ENCODE data around the gene FSD1.
"Not testable (repeated sequence)": the region's sequence is repeated elsewhere in the genome, so short reads cannot be mapped to it uniquely, and the experiment has no call there.

Gene FSD1

DNA sequence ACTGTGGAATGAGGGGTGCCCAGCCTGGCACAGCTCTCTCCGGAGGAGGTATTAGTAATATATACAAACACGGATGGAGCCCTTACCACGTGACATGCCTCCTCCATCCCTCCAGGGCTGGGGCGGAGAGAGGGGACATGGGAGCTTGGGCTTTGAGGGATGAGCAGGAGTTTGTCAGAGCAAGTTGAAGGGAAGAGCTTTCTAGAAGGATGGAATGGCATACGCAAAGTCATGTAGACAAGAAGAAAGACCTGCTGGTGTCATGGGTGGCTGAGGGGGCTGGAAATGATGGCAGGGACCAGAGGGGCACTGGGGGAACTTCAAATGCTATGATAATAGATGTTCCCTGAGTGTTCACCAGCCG, 41.6 kb downstream of the FSD1 start:
- no peak for DNase-seq

DNA sequence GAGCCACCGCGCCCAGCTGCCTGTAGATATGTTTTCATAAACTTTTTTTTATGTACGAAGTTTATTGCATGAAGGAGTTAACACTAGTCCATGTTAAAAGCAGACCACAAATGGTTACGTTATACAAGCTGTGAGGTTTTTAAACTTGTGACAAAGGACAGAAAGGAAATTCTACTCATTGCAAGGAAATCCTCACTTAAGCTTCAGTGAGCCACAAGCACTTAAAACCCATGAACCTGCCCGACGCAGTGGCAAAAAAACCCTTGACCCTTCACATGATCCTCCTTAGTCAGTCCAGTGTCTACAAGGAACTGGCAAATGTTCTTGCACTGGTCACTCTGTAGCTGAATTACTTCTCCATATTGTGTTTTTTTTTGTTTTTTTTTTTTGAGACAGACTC, 43.1 kb downstream of the FSD1 start:
- no peak for DNase-seq

DNA sequence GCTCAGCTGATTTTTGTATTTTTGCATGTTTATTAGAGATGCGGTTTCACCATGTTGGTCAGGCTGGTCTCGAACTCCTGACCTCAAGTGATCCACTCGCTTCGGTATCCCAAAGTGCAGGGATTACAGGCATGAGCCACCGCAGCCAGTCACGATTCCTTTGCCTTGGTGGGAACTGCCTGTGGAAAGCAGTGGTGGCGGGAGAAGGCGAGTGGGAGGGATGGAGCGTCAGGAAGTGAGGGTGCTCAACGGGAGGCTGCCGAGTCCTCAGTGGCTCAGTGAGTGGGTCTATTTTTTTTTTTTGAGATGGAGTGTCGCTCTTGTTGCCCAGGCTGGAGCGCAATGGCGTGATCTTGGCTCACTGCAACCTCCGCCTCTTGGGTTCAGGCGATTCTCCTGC, 44.8 kb downstream of the FSD1 start:
- DNase-seq: not testable (repeated sequence)

DNA sequence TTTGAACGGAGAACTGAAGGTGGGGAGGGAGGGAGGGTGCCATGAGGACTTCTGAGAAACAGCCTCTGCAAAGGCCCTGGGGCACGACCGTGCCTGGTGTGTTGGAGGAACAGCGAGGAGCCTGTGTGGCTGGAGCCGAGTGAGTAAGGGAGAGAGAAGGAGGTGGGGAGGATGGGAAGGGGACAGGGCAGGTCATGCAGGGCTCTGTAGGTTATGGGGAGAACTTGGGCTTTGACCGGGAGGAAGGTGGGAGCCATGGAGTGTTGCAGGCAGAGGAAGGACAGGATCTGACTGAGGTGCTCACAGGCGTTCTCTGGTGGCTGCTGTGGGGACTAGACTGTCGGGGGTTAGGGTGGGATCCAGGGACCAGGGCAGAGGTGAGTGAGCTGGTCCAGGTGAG, 45.7 kb downstream of the FSD1 start:
- DNase-seq: no peak

DNA sequence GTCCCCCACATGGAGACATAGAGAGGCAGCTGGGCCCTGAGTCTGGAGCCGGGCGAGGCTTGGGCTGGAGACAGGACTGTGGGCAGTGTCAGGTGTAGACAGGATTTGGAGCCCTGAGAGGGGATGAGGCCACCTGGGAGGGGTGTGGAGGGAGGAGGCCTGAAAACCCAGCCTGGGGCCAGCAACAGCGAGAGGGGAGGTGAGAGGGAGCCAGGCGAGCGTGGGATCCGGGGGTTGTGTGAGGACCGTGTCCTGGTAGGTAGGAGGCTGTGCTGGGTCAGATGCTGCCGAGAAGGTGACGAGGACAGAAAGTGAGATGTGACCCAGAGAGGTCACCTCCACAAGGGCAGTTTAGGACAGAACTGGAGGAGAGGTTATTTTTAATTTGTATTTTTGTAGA, 46.3 kb downstream of the FSD1 start:
- DNase-seq: no peak

DNA sequence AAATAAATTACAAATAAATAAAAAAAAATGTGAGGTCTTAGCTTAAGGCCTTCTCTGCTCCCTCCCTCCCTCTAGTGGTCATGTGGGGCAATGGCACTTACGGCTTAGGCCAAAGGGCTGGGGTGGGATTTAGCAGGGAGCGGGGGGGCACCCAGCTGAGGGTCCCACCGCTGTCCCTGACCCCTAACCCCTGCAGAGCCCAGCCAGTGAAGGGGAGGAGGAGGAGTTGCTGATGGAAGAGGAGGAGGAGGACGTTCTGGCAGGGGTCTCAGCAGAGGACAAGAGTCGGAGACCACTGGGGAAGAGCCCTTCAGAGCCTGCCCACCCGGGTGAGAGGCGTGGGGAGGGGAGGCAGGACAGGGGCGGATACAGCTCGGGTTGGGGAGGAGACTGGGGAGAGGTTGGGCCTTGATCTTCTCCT, 48.3 kb downstream of the FSD1 start:
- DNase-seq: no peak

DNA sequence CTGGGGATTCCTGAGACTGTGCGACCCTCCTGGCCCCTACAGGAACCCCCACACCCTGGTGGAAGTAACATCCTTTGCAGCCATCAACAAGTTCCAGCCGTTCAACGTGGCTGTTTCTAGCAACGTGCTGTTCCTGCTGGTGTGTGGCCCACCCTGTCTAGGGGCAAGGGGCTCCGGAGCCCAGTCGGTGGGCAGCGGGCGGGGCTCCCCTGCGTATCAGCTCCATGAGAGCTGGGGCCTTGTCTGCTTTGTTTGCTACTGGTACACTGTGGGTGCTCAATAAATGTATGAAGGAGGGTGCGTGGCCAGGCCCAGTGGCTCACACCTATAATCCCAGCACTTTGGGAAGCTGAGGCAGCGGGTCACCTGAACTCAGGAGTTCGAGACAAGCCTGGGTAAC, 49.9 kb downstream of the FSD1 start:
- no peak for DNase-seq

DNA sequence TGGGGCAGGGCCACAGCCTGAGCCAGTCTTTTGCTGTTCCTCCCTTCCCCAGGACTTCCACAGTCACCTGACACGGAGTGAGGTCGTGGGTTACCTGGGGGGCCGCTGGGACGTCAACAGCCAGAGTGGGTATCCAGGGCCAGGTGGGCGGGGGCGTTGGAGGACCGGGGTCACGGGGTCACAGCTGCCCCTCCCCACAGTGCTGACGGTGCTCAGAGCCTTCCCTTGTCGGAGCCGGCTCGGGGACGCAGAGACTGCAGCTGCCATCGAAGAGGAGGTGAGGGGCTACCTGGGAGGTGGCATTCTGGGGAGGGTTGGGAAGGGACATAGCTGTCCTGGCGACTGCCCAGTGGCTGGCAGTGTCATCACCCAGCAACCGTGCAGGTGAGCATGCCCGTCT, 50.5 kb downstream of the FSD1 start:
- DNase-seq: no peak

DNA sequence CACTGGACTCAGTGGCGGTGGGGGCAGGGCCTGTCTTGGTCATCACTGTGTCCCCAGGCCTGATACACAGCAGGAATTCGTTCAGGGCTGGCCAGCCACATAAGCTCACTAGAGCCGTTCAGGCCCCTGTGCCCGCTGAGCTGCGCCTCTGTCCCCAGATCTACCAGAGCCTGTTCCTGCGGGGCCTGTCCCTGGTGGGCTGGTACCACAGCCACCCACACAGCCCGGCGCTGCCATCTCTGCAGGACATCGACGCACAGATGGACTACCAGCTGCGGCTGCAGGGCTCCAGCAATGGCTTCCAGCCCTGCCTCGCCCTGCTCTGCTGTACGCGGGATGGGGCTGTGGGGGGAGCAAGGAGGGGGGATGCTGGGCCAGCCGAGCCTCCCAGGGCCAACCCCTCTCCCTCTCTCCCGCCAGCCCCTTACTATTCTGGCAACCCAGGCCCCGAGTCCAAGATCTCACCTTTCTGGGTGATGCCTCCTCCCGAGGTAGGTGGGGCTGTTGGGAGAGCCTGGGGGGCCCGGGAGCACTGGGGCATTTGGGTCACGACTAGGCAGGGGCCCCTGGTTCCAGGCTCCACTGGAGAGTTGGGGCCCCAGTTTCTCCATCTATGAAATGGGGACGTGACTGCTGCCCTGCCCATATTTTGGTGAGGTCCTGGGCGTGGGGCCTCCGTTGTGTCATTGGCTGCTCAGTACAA, 52.8 kb downstream of the FSD1 start:
- DNase-seq: no peak

DNA sequence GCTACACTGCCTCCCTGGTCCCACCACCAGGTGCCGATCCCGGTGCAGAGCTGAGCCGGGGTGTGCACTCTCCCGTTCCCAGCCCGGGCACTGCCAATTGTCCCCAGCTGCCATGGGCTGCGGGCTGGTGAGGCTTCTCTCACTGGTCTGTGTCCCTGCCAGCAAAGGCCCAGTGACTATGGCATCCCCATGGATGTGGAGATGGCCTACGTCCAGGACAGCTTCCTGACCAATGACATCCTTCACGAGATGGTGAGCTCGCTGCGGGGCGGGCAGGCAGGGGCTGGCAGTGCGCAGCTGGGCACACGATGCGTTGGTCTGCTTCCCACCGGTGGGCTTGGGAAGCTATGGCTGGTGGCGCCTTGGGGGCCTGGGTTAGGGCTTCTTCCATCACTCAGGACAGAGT, 53.5 kb downstream of the FSD1 start:
- DNase-seq: no peak

DNA sequence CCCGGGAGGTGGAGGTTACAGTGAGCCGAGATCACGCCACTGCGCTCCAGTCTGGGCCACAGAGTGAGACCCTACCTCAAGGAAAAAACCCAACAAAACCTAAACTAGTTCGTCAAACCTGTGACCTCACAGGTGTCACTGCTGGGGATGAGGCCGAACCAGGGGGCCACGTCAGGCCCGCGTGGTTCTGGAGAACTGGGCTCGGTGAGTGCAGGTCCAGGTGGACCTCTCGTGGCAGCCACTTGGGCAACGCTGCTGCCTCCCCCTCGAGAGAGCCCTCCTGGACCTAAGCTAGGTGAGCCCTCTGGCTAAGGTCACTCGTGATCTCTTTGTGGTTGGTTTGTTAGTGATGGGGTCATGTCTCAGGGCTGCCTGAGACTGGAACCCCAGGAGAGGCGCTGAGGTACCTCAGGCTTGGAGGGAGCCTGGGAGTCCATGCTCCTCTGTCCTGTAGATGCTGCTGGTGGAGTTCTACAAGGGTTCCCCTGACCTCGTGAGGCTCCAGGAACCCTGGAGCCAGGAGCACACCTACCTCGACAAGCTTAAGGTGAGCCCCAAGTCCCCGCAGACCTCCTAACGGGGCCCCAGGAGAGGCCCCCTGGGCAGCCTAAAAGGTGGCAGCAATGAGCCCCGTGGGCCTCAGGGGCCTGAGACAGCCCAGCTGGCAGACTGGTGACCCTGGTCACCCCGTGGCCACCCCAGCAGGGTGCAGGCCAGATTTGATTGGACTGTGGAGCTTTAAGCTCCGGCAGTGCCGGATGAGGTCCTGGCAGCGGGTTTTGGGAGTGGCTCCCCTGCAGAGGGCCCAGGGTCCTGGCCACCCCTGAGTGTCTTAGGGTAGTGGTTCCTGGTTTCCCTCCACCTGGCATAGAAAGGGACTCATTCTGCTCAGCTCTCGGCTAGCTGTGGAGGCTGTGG, 54.6 kb downstream of the FSD1 start:
- DNase-seq: no peak

DNA sequence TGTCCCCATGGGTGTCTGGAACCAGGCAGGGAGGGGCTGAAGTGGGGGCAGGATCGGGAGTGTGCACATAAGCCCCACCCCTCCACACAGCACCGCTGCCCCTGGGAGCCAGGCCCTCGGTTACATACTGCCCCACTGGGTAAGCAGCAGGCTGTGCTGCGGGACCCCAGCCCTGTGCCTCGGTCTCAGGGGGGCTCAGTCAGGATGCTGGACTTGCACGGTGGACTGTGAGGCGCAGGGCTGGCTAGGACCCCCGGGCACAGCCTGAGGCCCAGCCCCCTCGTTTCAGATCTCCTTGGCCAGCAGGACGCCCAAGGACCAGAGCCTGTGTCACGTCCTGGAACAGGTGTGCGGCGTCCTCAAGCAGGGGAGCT, 55.2 kb downstream of the FSD1 start:
- no peak for DNase-seq

DNA sequence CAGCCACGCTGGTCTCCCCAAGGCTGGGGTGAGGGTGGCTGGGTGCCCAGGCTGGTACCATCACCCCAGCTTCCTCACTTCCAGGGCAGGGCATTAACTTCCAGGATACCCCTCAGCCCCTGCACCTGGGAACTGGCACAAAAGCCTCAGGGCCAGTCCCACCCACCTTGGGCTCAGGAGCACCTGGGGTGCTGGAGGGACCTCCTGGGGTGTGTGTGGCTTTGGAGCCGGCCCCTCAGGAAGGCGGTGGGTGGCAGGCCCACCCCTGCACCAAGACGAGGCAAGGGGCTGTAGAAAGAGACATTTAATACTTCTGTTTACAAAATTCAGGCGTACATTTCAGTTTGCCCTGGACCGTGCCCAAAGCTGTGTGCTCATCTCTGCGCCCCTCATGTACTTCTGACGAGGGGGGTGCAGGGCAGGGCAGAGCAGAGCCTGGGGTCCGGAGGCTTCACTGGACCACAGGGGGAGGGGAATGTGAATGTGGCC, 55.7 kb downstream of the FSD1 start:
- DNase-seq: no peak

DNA sequence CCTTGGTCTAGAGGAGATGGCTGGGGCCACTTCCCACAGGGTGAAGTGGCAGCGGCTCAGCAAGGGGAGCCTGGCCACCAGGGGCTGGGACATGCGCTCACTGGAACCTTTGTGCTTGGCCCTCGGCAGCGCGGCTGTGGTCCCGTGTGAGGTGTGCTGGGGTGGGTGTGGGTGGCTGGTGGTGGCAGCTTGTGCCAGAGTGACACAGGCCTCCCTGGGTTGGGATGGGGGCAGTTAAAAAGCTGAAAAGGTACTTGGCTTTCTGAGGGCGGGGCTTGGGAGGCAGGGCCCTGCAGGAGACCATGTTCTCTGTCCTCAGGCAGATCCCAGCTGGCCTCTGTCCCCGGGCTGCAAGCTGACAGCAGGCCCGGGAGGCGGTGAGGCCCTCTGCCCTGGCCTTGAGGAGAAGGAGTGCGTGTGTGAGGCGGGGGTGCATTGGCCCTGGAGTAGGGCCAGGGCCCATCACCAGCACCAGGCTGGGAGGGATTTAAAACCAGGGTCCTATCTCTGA, 56.3 kb downstream of the FSD1 start:
- DNase-seq: no peak

DNA sequence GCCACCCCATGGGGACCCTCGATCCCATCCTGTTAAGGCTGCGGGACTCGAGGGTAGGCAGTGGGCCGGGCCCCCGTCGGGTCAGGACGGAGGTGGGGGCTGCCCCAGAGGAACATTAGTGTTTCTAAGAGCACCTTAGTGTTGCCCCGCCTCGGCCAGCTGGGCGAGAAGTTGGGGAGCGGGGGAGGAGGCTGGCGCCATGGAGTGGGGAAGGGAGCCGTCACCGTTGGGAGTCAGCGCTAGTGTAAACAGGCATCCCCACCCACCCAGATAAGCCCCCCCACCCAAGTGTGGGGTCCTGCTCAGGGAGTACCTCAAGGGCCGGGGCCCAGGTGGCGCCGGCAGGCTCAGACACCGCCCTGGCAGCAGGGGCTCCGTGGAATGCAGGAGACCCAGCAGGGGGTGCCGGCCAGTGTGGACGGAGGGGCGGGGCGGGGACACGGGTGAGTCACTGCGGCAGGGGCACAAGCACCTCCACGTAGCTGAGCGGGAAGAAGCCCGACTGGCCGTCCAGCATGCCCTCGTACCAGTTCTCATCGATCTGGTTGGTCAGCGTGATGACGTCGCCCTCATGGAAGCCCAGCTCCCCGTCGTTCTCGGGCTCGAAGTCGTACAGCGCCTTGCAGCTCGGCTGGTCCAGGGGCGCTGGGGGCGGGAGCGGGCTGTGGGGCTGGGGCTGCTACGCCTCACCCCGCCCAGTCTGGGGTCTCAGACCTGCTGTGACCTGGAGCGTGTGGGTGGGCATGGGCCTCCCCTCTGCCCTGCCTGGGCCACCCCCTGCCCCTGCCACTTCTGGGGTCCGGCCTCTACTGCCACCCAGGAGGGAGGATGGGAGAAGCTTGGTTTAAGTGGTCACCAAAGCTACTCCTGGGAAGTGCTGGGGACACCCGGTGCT, 57.0 kb downstream of the FSD1 start:
- no peak for DNase-seq

DNA sequence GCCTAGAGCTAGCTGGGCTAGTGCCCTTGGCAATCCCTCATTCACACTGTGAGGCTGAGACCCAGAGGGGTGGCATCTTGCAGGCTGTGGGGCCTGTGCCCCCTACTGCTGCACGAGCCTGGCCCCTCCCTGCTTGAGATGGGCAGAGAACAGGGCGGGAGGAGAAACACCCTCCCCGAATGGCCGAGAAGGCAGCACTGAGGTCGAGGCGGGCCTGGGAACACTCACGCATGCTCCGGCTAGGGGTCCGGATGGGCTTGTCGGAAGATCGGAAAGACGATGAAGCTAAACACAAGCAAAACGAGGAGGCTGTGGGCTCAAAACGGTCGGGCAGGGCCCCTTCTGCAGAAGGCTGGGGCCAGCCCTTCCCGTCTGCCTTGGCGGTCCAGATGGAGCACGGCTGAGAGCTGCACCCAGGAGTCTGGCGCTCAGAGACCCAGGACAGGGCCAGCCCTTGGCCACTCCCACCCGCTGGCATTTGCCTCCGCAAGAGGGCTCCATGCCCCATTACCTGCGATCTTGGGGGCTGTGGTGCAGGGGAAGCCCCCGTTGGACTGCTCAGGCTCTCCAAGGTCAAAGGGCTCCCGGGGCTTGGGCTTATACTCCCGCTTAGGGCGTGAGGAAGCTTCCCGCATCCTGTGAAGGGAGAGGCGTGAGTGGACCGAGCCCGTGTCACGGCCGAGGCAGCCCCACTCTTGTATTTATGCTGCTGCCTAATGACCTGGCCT, 57.9 kb downstream of the FSD1 start:
- DNase-seq: no peak

DNA sequence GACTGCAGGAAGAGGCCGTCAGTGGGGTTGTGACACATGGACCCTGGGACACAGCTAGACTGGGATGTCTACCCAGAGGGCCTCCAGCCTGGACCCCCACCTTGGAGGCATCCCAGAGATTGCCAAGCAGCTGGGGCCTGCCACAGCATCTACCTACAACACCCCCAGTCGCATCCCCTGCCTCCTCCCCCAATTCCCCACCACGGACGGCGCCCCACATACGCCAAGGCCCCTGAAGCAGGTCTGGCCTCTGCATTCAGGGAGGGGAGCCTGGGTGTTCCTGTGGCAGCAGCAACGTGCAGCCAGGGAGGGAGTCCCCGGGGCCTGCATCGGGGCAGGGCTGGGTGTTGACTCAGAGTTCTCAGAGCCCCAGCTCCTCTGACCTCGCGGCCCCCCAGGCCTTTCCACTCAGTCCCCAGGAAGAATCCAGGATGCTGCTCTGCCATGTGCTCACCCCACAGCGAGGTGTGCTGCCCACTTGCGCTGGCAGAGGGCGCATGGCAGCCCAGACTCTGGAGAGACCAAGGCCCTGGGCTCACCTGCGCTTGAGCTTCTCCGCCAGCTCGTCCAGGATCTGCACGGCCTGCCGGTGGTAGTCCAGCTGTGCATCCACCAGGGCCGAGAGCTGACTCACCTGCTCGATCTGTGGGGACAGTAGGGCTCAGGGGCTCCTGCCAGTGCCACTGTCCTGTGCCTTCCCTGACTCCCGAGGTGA, 58.6 kb downstream of the FSD1 start:
- DNase-seq: peak in 1 of 2 experiments; percentile 17

DNA sequence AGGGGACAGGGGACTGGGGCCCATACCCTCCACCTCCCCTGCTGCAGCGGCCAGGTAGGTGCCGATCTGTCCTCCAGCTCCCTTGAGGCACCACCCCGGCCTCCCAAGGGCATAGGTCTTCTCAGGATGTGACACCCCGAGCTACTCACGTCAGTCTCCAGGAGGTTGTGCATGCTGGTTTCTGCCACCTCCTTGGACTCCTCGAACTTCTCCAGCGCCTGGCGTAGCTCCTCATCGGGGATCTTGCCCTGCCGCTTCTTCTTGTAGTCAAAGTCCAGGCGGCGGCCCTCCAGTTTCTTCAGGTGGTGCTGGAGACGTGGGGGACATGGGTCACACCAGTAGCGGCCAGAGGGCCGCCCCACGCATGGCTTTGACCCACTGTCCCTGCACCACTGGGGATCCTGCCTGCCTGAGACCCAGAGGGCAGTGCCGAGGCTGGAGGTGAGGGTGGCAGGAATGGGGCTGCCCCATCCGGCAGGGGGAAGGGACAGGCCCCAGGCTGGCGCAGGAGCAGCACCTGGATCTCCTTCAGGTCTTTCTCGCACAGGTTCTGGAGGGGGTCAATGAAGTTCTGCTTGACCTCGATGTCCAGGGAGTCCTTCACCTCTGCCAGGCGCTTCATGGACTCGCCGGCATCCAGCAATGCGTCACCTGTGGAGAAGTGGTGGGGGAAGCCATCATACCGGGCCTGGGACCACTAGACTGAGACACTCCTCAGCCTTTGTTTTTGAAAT, 59.3 kb downstream of the FSD1 start:
- no peak for DNase-seq

DNA sequence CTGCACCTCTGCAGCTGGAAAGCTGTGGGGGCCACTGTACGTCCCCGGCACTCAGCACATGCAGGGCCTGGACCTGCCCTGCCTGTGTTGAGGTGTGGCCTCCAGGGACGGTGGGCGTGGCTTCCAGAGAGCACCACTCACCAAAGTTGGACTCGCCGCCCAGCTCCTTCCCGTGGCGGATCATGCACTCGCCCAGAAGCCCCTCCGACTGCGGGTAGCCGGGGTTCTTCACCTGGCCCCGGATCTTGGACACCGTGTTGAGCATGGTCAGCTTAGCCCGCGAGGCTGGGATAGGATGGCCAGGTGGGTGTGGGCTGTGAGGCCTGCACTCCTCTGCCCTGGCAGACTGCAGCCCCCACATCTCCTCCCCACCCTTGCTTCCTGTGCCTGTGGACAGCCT, 60.9 kb downstream of the FSD1 start:
- no peak for DNase-seq

DNA sequence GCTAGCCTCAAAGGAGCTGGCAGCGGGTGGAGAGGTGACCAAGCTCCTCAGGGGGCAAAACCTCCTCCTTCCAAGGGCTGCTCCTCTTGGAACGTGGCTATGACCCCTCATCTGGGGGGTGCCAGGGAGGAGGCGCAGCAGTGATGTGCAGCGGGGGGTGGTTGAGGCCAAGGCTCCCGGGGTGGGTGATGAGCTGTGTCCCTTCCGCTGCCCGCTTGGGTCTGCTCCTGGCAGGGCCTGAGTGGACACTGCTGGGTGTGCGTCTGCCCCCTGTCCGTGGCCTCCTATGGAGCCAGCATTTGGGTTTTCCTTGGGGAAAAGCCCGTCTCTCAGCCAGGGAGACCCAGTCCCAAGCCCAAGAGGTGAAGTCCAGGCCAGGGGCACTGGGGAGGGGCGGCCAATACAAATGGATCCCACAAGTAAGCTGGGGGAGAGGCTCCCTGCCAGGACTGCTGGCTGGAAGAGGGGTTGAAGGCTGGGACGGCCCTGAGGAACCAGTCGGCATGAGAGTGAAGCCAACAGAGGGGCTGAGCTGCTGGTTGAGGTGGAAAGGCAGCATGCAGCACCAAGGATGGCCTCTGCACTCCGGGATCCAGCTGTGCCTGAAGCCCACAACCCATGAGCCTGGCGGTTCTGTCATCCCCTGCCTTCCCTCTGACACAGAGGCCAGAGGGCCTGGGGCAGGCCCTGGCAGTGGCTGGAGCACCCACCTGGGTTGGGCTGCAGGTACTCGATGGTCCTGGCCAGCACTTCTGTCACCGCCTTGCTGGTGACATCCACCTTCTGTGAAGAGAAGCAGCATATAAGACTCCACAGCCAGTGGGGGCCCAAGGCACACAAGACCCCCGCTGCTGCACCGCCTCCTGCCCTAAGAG, 61.6 kb downstream of the FSD1 start:
- DNase-seq: no peak

Data from cerebellar nuclear complex (tissue), 1 donor.